Thyroid gland (tissue), 4 donors: ENCODE data around the gene NR6A1. TPM values are rescaled to one million over a fixed set of nuclear protein-coding genes. Genes with fewer than 3 reads are reported as not detected.

Source experiments
- DNase-seq, 2 donors: peaks; one replicate each; pipeline ENCODE4 v3.0.0-alpha.2; 2019
- H3K27ac ChIP-seq, 3 donors: fragments of 200-600 bp; sonication (generic); 1 replicate in 2 of 3; 2 replicates in 1 of 3; pipeline ENCODE4 v1.5.1; 2016 to 2019; ENCODE audit warnings: mild to moderate bottlenecking in 1 of 3, moderate library complexity in 1 of 3
- H3K27me3 ChIP-seq: fragments of 200-600 bp; sonication (generic); one replicate; pipeline ENCODE4 v1.5.1; 2019
- H3K36me3 ChIP-seq, 2 donors: fragments of 200-600 bp; sonication (generic); one replicate each; pipeline ENCODE4 v1.5.1; 2016 to 2019
- H3K4me1 ChIP-seq, 2 donors: fragments of 200-600 bp; sonication (generic); one replicate each; pipeline ENCODE4 v1.5.1; 2017 to 2019
- H3K4me3 ChIP-seq, 3 donors: fragments of 200-600 bp; sonication (generic); replicated peaks in 1 of 3; 1 replicate in 2 of 3; 2 replicates in 1 of 3; pipeline ENCODE4 v1.5.1; 2016; ENCODE audit warnings: mild to moderate bottlenecking in 1 of 3
- H3K9me3 ChIP-seq: fragments of 200-600 bp; sonication (generic); one replicate; pipeline ENCODE4 v1.5.1; 2017
- POLR2A ChIP-seq, 2 donors: fragments of 450-650 bp; IDR thresholded peaks; one replicate each; pipeline ENCODE4 v1.6.1; 2017; ENCODE audit warnings: antibody characterized with exemption in 2 of 2, mild to moderate bottlenecking in 2 of 2, moderate library complexity in 1 of 2
- WGBS, 2 donors: methylation state at CpG; one replicate each; pipeline ENCODE4 v1.1.5; 2017; 5-methylcytosine and 5-hydroxymethylcytosine counted together
- intact Hi-C: fragments of 100-400 bp; cut with DNase I; formaldehyde crosslinking; loops from one replicate; pipeline ENCODE4 v1.15.1; 2023
- total RNA-seq, 4 donors: library from RNA; depleted of rRNA; stranded (reverse); fragments of >200 nt; gene quantifications; one replicate each; pipeline ENCODE4 v1.2.3, GENCODE V29; 2016
- TF ChIP-seq, protein P1 (sequence below), 6 experiments: fragments of 200-600 bp in 3 of 6; fragments of 450-650 bp in 3 of 6; sonication (generic) in 3 of 6; IDR thresholded peaks; one replicate each; pipeline ENCODE4 v1.5.1; 2016 to 2019; ENCODE audit warnings: antibody characterized with exemption in 6 of 6, mild to moderate bottlenecking in 2 of 6, inconsistent platforms in 1 of 6, moderate library complexity in 1 of 6

NR6A1 gene
- total RNA-seq, 4 donors from 2014 or later = 15.3 to 25.0 (median 19.3) TPM

- no peak for TF ChIP-seq POLR2A (IDR thresholded peaks at IDR 0.05)
- TF ChIP-seq, protein P1, sequence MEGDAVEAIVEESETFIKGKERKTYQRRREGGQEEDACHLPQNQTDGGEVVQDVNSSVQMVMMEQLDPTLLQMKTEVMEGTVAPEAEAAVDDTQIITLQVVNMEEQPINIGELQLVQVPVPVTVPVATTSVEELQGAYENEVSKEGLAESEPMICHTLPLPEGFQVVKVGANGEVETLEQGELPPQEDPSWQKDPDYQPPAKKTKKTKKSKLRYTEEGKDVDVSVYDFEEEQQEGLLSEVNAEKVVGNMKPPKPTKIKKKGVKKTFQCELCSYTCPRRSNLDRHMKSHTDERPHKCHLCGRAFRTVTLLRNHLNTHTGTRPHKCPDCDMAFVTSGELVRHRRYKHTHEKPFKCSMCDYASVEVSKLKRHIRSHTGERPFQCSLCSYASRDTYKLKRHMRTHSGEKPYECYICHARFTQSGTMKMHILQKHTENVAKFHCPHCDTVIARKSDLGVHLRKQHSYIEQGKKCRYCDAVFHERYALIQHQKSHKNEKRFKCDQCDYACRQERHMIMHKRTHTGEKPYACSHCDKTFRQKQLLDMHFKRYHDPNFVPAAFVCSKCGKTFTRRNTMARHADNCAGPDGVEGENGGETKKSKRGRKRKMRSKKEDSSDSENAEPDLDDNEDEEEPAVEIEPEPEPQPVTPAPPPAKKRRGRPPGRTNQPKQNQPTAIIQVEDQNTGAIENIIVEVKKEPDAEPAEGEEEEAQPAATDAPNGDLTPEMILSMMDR (IDR thresholded peaks at IDR 0.05) = no peak
- Histone ChIP-seq H3K4me3 (no peak overlapping the region), H3K9me3 (no peaks in the 10 kb centered on the region), H3K27me3 (no peaks in the 10 kb centered on the region), H3K36me3 (no peaks in the 10 kb centered on the region), H3K4me1 (peaks cover 29 to 52% of the 10 kb centered on the region in 2 donors), H3K27ac (no peak overlapping the region)
- no peak for DNase-seq
- WGBS, 2 donors = 89% methylated on average over 6 of the region's 6 CpGs
- intact Hi-C loops = no loop called here
Observed at GRCh38 chr9:124596172-124596839, 174.8 kb downstream of the NR6A1 start.

GRCh38 chr9:124595743-124596142 lies 175.4 kb downstream of the NR6A1 start:
- WGBS, 2 donors = 85 to 91% methylated on average over 7 of the region's 7 CpGs
- no peak overlapping the region for H3K27ac ChIP-seq
- no peaks in the 10 kb centered on the region for H3K9me3 ChIP-seq
- TF ChIP-seq, protein P1 (IDR thresholded peaks at IDR 0.05) = no peak
- no peak for TF ChIP-seq POLR2A (IDR thresholded peaks at IDR 0.05)
- no peaks in the 10 kb centered on the region for H3K27me3 ChIP-seq
- no peaks in the 10 kb centered on the region for H3K36me3 ChIP-seq
- no peak for DNase-seq
- no peak overlapping the region for H3K4me3 ChIP-seq
- intact Hi-C loops = no loop called here
- peaks cover 29 to 55% of the 10 kb centered on the region in 2 donors for H3K4me1 ChIP-seq

GRCh38 chr9:124594673-124595072 lies 176.4 kb downstream of the NR6A1 start:
- Histone ChIP-seq H3K27me3 (no peaks in the 10 kb centered on the region), H3K4me3 (no peak overlapping the region), H3K27ac (peak overlapping the region in 1 of 3 donors; percentile 35), H3K36me3 (no peaks in the 10 kb centered on the region), H3K4me1 (peaks cover 29 to 55% of the 10 kb centered on the region in 2 donors), H3K9me3 (no peaks in the 10 kb centered on the region)
- peak in 1 of 2 donors; percentile 5 for DNase-seq
- intact Hi-C loops = no loop called here
- TF ChIP-seq, protein P1 (IDR thresholded peaks at IDR 0.05) = no peak
- no peak for TF ChIP-seq POLR2A (IDR thresholded peaks at IDR 0.05)
- 32 to 50% methylated on average over 3 of the region's 3 CpGs for WGBS, 2 donors

DNA sequence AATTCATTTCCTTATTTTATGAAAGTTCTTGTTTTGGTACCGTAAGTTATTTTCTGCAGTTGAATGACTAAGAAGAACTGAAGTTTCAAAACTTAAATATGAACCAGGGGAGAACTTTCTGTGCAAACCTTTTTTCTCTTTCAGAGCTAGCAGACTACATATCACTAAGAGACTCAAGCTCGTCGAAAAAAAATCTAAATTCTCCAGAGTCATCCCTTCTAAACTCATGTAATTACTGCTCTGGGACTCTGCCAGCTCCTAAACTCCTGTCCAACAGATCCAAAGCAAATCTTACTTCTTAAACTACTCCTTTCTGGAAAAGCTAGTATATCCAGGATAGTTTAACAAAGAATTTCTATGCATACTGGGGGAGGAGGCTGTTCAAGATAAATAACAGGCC lies 176.9 kb downstream of the NR6A1 start:
- Histone ChIP-seq H3K36me3 (no peaks in the 10 kb centered on the region), H3K9me3 (no peaks in the 10 kb centered on the region), H3K4me1 (peaks cover 29 to 55% of the 10 kb centered on the region in 2 donors), H3K27me3 (no peaks in the 10 kb centered on the region), H3K4me3 (no peak overlapping the region), H3K27ac (peak overlapping the region in 1 of 3 donors; percentile 35)
- WGBS, 2 donors = 38% methylated on average over 3 of the region's 3 CpGs
- TF ChIP-seq POLR2A (IDR thresholded peaks at IDR 0.05) = no peak
- TF ChIP-seq, protein P1 (IDR thresholded peaks at IDR 0.05) = no peak
- intact Hi-C loops = no loop called here
- DNase-seq = peak; percentile 10 to 17

- no peak overlapping the region for H3K4me3 ChIP-seq
- H3K27ac ChIP-seq = no peak overlapping the region
- no peaks in the 10 kb centered on the region for H3K27me3 ChIP-seq
- H3K4me1 ChIP-seq = peaks cover 29 to 55% of the 10 kb centered on the region in 2 donors
- intact Hi-C loops = no loop called here
- no peaks in the 10 kb centered on the region for H3K36me3 ChIP-seq
- TF ChIP-seq, protein P1 (IDR thresholded peaks at IDR 0.05) = no peak
- no peak for TF ChIP-seq POLR2A (IDR thresholded peaks at IDR 0.05)
- no peaks in the 10 kb centered on the region for H3K9me3 ChIP-seq
- WGBS, 2 donors = 42 to 47% methylated on average over 4 of the region's 4 CpGs
- no peak for DNase-seq
Observed at GRCh38 chr9:124593651-124594058, 177.5 kb downstream of the NR6A1 start.
